Inferior parietal cortex (tissue), 1 donor: ENCODE results near the gene PPP1R16B.
"Not testable (repeated sequence)": the region's sequence is repeated elsewhere in the genome, so short reads cannot be mapped to it uniquely, and the experiment has no call there.

Source experiments
- DNase-seq: peaks from one replicate; pipeline ENCODE4 v3.0.0-alpha.2; 2016; ENCODE audit errors: extremely low spot score

The PPP1R16B gene

GRCh38 chr20:38847840-38848239, 42.3 kb downstream of the PPP1R16B start:
- DNase-seq, result no peak

- DNase-seq, result no peak
Observed at GRCh38 chr20:38853759-38854158, 48.3 kb downstream of the PPP1R16B start.

GRCh38 chr20:38854654-38855066, 49.2 kb downstream of the PPP1R16B start:
- DNase-seq, result no peak

- peak; percentile 69 for DNase-seq
Observed at GRCh38 chr20:38855356-38855755, 49.9 kb downstream of the PPP1R16B start.

DNA sequence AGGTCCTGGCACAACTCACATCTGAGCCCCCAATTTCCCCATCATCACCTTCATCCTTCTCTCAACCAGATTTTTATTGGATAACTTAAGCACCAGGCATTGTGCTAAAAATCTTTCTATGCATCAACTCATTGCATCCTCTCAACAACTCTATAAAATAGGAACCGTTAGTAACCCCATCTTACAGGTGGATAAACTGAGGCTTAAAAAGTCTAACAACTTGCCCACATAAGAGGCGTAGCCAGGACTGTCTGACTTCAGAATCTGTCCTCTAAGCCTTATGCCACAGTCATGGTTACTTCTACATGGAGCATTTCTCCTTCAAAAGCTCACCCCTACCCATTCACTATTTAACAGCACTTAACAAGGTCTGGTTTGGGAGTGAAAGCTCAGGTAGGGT, 51.1 kb downstream of the PPP1R16B start:
- DNase-seq, result no peak

DNA sequence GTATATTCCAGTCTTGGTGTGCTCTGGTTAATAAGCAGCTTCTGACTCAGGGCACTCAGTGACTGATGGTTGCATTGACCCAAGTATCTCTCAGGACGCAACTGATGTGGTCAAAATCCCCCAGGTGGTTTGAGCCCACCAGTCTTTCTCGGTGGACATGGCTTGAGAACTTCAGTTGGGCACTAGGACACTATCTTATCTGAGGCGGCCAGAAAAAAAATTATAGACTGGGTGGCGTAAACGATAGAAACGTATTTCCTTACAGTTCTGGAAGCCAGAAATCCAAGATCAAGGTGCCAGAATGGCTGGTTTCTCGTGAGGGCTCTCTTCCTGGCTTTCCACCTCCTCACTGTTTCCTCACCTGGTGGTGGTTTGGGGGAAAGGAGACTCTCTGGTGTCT, 52.2 kb downstream of the PPP1R16B start:
- DNase-seq, result no peak

- DNase-seq, result no peak
Observed at GRCh38 chr20:38859070-38859690, 53.7 kb downstream of the PPP1R16B start.

- DNase-seq, result not testable (repeated sequence)
Observed at GRCh38 chr20:38859857-38860256, 54.4 kb downstream of the PPP1R16B start.

DNA sequence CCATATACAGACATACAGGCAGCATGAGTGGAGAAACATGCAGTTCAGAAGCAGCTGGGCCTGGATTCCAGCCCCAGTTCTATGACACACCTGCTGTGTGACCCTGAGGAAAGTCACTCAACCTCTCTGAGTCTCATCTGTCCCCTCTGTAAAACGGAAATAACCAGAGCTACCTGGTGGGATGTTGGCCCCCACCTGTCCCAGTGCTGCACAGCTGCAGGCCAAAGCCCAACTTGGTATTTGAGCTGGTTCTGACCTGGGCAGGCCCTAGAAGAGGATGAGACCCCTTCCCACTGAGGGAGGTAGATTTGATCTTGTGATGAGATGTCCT, 55.5 kb downstream of the PPP1R16B start:
- DNase-seq, result no peak

DNA sequence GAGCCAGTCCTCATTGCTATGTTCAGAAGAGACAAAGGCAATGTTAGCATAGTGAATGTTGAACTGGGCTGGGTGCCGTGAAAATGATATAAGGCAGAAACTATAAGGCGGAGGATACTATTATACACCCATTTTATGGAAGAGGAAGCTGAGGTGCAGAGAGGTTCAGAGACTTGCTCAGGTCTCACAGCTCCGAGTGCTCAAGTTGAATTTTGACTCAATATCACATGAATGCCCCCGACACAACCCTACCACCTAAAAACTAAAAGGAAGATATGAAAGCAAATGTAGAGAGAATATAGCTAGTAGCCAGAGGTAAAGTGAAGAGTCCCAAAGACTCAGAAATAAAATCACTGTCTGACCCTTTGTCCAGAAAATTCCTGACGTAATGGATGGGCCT, 56.7 kb downstream of the PPP1R16B start:
- no peak for DNase-seq

DNA sequence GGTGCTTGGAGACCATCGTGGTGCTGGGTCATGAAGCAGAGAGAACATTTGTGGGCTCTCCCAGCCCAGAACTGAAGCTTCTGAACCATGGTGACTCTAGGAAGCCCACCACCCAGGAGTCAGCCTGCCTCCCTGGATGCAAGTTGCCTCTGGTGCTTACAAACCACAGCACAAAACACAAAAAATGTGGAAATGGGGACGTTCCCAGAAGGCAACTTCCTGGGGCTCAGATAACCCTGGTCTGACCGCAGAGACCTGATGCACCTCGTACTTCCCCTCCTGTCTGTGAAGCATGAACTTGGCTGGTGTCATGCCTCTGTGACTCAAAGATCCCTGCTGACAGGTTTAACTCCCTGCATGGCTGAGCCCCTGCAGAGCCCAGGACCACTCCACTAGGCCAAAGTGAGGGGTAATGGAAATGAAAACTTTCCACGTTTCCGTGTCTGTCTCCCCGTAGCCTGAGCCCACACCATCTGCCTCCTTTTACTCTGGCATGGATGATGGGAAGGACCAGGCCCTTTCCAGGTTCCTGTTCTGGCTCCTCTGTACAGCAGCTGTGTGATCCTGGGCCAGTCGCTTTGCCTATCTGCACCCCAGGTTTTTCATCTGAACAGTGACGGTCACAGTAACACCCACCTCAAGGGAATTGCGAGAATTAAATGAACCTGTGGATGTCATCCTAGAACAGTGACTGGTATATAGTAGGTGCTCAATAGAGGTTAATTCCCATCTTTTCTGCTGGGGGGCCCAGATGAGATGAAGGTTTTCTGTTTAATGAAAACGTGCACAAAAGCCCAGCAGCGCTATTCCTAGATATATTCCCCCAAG, 57.7 kb downstream of the PPP1R16B start:
- no peak for DNase-seq

GRCh38 chr20:38864662-38865061, 59.2 kb downstream of the PPP1R16B start:
- no peak for DNase-seq

DNA sequence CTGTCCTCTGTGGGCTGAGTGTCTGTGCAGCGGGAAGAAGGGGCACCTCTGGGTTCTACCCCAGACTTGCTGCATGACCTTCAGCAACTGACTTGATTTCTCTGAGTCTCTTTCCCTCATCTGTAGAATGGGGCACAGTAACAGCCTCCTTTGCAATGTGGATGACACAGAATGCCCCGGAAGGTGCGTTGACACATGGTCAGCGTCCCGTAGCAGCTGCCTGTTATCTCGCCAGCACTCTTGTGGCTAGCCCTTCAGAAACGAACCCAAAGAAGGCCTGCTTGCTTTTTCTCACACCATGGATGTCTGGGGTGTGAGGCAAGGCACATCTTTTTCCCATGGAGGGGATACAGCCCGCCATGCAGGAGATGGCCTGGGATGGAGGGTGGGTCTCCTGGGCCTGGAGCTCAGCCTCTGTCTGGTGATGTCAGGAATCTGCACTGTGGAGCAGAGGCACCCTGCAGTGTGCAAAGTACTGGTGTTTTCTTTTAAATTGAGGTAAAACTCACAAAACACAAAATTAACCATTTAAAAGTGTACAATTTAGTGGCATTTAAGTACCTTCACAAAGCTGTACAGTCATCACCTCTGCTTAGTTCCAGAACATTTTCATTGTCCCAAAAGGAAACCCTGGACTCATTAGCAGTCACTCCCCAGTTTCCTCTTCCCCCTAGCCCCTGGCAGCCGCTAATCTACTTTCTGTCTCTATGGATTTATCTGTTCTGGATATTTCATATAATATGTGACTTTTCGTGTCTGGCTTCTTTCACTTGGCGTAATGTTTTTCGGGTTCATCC, 61.0 kb downstream of the PPP1R16B start:
- no peak for DNase-seq

DNA sequence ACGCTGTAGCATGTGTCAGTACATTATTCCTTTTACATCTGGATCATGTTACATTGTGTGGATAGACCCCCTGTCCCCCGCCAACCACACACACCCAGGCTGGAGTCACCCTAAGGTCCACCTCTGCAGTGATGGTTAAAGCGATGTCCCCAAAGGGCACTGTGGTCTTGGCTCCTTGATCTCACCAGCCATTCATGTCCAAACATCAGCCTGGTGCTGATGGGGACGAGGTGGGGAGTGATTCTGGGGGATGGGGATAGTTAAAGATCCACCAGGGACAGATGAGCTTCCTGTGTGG, 61.5 kb downstream of the PPP1R16B start:
- DNase-seq, result no peak

- no peak for DNase-seq
Observed at GRCh38 chr20:38870733-38871559, 65.4 kb downstream of the PPP1R16B start.

DNA sequence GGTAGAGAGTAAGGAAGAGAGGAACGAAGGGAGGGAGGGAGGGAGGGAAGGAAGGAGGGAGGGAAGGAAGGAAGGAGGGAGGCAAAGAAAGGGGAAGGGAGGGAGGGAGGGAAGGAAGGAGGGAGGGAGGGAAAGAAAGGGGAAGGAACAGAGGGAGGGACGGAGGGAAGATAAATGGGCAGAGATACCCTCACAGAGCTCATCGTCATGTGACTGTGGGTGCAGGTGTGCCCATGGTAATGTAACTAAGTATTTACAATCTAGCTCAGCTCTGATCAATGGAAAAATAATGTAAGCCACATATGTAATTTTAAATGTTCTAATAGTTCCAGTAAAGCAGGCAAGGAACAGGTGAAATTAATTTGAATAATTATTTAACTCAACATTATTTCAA, 66.1 kb downstream of the PPP1R16B start:
- no peak for DNase-seq

DNA sequence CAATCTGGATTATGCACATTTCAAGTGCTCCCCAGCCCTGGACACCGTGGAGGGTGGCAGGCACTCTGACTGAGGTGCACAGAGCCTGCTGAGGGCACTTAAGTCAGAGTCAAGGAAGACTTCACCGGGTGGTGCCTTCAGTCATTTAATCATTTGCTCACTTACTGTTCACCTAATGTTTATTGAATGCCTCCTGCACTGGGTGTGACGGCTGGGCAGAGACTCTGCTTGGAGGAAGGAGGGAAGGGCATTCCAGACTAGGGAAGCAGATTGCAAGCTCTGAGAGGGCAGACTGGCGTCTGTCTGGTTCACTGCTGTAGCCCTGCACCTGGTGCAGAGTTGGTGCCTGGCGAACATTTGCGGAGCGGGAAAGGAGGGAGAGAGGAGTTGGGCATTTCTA, 66.5 kb downstream of the PPP1R16B start:
- no peak for DNase-seq

DNA sequence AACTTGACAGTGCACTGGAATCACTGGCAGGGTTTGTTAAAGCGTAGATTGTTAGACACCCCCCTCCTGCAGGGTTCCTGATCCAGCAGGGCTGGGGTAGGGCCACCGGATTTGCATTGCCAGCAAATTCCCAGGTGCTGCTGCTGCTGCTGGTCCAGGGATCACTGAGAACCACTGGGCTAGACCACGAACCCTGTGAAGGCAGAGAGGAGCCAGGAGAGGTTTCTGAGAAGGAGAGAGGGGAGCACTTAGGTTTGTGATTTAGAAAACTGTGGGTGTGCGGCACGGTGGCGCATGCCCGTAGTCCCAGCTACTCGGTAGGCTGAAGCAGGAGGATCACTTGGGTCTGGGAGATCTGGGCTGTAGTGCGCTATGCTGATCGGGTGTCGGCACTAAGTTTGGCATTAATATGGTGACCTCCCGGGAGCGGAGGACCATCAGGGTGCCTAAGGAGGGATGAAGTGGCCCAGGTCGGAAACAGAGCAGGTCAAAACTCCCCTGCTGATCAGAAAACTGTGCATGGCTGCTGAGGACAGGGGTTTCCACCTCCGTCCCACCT, 67.1 kb downstream of the PPP1R16B start:
- DNase-seq, result no peak

DNA sequence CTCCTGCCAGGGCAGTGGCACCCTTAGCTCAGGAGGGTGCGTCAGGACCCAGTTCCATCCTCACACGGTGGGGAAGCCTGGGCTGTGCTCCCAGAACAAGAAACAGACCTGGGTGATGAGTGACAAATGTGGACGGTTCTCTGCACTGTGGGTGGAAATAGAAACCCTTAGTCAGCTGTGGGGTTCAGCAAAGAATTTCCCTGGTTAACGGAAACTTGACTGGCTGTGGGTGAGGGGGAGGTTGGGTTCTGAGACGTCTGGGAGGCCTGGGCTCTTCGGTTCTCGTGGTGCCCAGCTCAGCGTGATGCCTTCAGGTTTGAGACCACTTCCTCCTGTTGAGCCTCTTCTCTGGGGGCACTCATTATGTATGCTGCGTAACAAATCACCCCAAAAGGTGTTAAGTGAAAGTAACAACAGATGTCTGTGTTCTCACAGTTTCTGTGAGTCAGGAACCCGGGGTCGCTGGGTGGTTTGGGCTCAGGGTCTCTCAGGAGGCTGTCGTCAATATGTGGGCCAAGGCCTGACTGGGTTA, 67.6 kb downstream of the PPP1R16B start:
- no peak for DNase-seq

DNA sequence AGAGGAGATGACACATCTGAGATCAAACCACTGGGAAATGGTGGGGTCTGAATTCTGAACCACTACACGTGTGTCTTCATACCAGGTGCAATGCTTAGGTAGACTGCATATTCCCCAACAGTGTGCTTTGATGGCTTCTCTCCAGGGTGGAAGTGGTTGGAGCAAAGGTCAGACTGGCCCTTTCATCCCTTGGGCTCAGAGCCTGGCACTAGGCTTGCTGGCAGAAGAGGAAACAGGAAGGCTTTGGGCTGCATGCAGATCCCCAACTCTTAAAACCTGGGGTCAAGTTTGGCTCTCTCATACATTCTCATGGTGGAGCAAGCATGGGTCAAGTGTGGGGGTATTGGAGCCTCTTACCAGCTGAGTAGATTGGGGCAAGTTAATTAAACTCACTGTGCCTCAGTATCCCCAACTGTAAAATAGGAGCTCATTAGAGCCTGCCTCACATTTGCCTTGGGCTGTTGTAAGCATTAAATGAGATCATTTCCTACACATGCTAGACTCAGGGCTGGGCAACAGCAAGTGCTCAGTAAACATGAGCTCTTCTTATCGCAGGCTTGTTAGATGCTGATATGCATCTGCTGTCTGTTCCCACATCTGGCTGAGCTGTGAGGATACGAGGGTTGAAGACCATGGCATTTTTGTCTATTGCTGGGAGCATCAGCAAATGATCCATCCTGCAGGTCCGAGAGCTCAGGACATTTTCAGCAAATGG, 69.1 kb downstream of the PPP1R16B start:
- DNase-seq, result no peak
